H9 (cell line): ENCODE data around the gene KY. TPM values are rescaled to one million over a fixed set of nuclear protein-coding genes. Genes with fewer than 3 reads are reported as not detected.

ENCODE experiments used
- DNase-seq: peaks from one replicate; pipeline ENCODE4 v3.0.0-alpha.2; 2017
- H2AFZ ChIP-seq: one replicate; pipeline ENCODE4 v1.6.1; 2013; ENCODE audit warnings: mild to moderate bottlenecking, low read length, control low read depth, moderate library complexity
- H2AK5ac ChIP-seq: 2 replicates; pipeline ENCODE4 v1.6.1; 2013; ENCODE audit warnings: low read length, control low read depth, mixed read lengths; ENCODE audit not compliant: insufficient read length
- H2BK120ac ChIP-seq: one replicate; pipeline ENCODE4 v1.6.1; 2013; ENCODE audit warnings: low read depth, mild to moderate bottlenecking, low read length, control low read depth, inconsistent platforms; ENCODE audit not compliant: poor library complexity, severe bottlenecking
- H2BK12ac ChIP-seq: 2 replicates; pipeline ENCODE4 v1.6.1; 2013; ENCODE audit warnings: low read length, control low read depth, mixed read lengths, low read depth; ENCODE audit not compliant: insufficient read length
- H2BK15ac ChIP-seq: 2 replicates; pipeline ENCODE4 v1.6.1; 2013; ENCODE audit warnings: low read depth, low read length, control low read depth
- H2BK20ac ChIP-seq: one replicate; pipeline ENCODE4 v1.6.1; 2013; ENCODE audit warnings: low read depth, mild to moderate bottlenecking, low read length, control low read depth, inconsistent platforms; ENCODE audit not compliant: poor library complexity, severe bottlenecking
- H2BK5ac ChIP-seq: 2 replicates; pipeline ENCODE4 v1.6.1; 2013; ENCODE audit warnings: low read length, control low read depth, mixed read lengths; ENCODE audit not compliant: insufficient read length
- H3K14ac ChIP-seq: 2 replicates; pipeline ENCODE4 v1.6.1; 2013; ENCODE audit warnings: low read length, control low read depth; ENCODE audit not compliant: insufficient read depth
- H3K18ac ChIP-seq: 2 replicates; pipeline ENCODE4 v1.6.1; 2013; ENCODE audit warnings: low read depth, mild to moderate bottlenecking, mixed read lengths, low read length, control low read depth; ENCODE audit not compliant: insufficient read length
- H3K23ac ChIP-seq: 2 replicates; pipeline ENCODE4 v1.6.1; 2013; ENCODE audit warnings: low read length, control low read depth, mixed read lengths, low read depth; ENCODE audit not compliant: insufficient read length
- H3K23me2 ChIP-seq: 2 replicates; pipeline ENCODE4 v1.6.1; 2013; ENCODE audit warnings: low read depth, mild to moderate bottlenecking, mixed read lengths, low read length, control low read depth; ENCODE audit not compliant: insufficient read length, poor library complexity, severe bottlenecking
- H3K27ac ChIP-seq: 2 replicates; pipeline ENCODE4 v1.5.1; 2013; ENCODE audit warnings: low read length, control low read depth, mixed read lengths, low read depth; ENCODE audit not compliant: insufficient read length
- H3K27me3 ChIP-seq: 2 replicates; pipeline ENCODE4 v1.6.1; 2013; ENCODE audit warnings: low read length, control low read depth, inconsistent platforms; ENCODE audit not compliant: insufficient read depth
- H3K4ac ChIP-seq: 2 replicates; pipeline ENCODE4 v1.6.1; 2013; ENCODE audit warnings: low read depth, mild to moderate bottlenecking, control low read depth, inconsistent platforms, low read length, moderate library complexity
- H3K4me1 ChIP-seq: 2 replicates; pipeline ENCODE4 v1.6.1; 2013; ENCODE audit warnings: low read length, control low read depth, inconsistent platforms; ENCODE audit not compliant: insufficient read depth
- H3K4me2 ChIP-seq: 2 replicates; pipeline ENCODE4 v1.6.1; 2013; ENCODE audit warnings: low read length, control low read depth, mixed read lengths; ENCODE audit not compliant: insufficient read length, insufficient read depth
- H3K56ac ChIP-seq: 2 replicates; pipeline ENCODE4 v1.6.1; 2013; ENCODE audit warnings: low read depth, mild to moderate bottlenecking, mixed read lengths, low read length, control low read depth; ENCODE audit not compliant: insufficient read length
- H3K79me1 ChIP-seq: 2 replicates; pipeline ENCODE4 v1.6.1; 2013; ENCODE audit warnings: low read depth, mild to moderate bottlenecking, moderate library complexity, low read length, control low read depth, inconsistent platforms; ENCODE audit not compliant: insufficient read depth, poor library complexity, severe bottlenecking
- H3K79me2 ChIP-seq: 2 replicates; pipeline ENCODE4 v1.6.1; 2013; ENCODE audit warnings: low read length, control low read depth, inconsistent platforms; ENCODE audit not compliant: insufficient read depth
- H3K9ac ChIP-seq: 2 replicates; pipeline ENCODE4 v1.6.1; 2013; ENCODE audit warnings: low read length, control low read depth, mixed read lengths; ENCODE audit not compliant: insufficient read length; ENCODE audit errors: extremely low read depth
- H3K9me3 ChIP-seq: one replicate; pipeline ENCODE4 v1.6.1; 2013; ENCODE audit warnings: low read depth, low read length, inconsistent platforms; ENCODE audit not compliant: control insufficient read depth
- H3T11ph ChIP-seq: one replicate; pipeline ENCODE4 v1.6.1; 2013; ENCODE audit warnings: mild to moderate bottlenecking, low read length, control low read depth, inconsistent platforms
- H4K20me1 ChIP-seq: one replicate; pipeline ENCODE4 v1.6.1; 2013; ENCODE audit not compliant: control insufficient read depth, insufficient read length, insufficient read depth
- H4K5ac ChIP-seq: 2 replicates; pipeline ENCODE4 v1.6.1; 2013; ENCODE audit warnings: low read depth, mild to moderate bottlenecking, mixed read lengths, low read length, control low read depth; ENCODE audit not compliant: insufficient read length
- H4K8ac ChIP-seq: replicated peaks from 2 replicates; pipeline ENCODE4 v1.6.1; 2013; ENCODE audit warnings: low read length, control low read depth, mixed read lengths, low read depth; ENCODE audit not compliant: insufficient read length
- H4K91ac ChIP-seq: 2 replicates; pipeline ENCODE4 v1.6.1; 2013; ENCODE audit warnings: low read depth, mild to moderate bottlenecking, moderate library complexity, mixed read lengths, low read length, control low read depth; ENCODE audit not compliant: insufficient read length
- H3K27ac Mint-ChIP-seq, 3 experiments: 2 replicates in 2 of 3; 3 replicates in 1 of 3; pipeline ENCODE4 v1.8.0; 2020 to 2021; ENCODE audit warnings: mixed read lengths in 3 of 3, mild to moderate bottlenecking in 1 of 3, moderate library complexity in 1 of 3
- H3K27me3 Mint-ChIP-seq: 2 replicates; pipeline ENCODE4 v1.8.0; 2021; ENCODE audit warnings: low read depth, mild to moderate bottlenecking, moderate library complexity, mixed read lengths
- H3K36me3 Mint-ChIP-seq, 3 experiments: 2 replicates in 2 of 3; 3 replicates in 1 of 3; pipeline ENCODE4 v1.8.0; 2020 to 2021; ENCODE audit warnings: low read depth in 3 of 3, mixed read lengths in 3 of 3; ENCODE audit not compliant: insufficient read depth in 1 of 3
- H3K4me1 Mint-ChIP-seq, 2 experiments: 2 replicates each; pipeline ENCODE4 v1.8.0; 2020; ENCODE audit warnings: mixed read lengths in 2 of 2
- H3K4me3 Mint-ChIP-seq, 2 experiments: 2 replicates in 1 of 2; 3 replicates in 1 of 2; pipeline ENCODE4 v1.8.0; 2020 to 2021; ENCODE audit warnings: mild to moderate bottlenecking in 2 of 2, mixed read lengths in 2 of 2, moderate library complexity in 1 of 2
- H3K9me3 Mint-ChIP-seq, 2 experiments: 2 replicates in 1 of 2; 3 replicates in 1 of 2; pipeline ENCODE4 v1.8.0; 2020; ENCODE audit warnings: mild to moderate bottlenecking in 2 of 2, mixed read lengths in 2 of 2, moderate library complexity in 1 of 2
- CTCF ChIP-seq: fragments of 200-600 bp; sonication (generic); conservative IDR thresholded peaks from 3 replicates; pipeline ENCODE4 v1.8.0; 2021; ENCODE audit warnings: antibody characterized with exemption, mild to moderate bottlenecking
- WGBS: extraction: QIAGEN DNeasy Blood & Tissue Kit; methylation state at CpG from one replicate; pipeline ENCODE4 v1.1.7; 2013; ENCODE audit warnings: missing lambda C conversion rate, low lambda C conversion rate, mixed read lengths; ENCODE audit not compliant: insufficient read length; ENCODE audit errors: extremely low coverage; 5-methylcytosine and 5-hydroxymethylcytosine counted together
- total RNA-seq: library from RNA; stranded (reverse); gene quantifications from 2 replicates; pipeline ENCODE4 v1.2.1, GENCODE V29; 2021

Gene KY
- total RNA-seq, 1 experiment from 2014 or later = not detected

- H3K4me3 Mint-ChIP-seq = no peak overlapping the region
- no peak overlapping the region for H2BK12ac ChIP-seq
- no peak overlapping the region for H2BK20ac ChIP-seq
- no peak for DNase-seq
- no peak overlapping the region for H2BK15ac ChIP-seq
- H4K5ac ChIP-seq = no peak overlapping the region
- no peak overlapping the region for H3K9ac ChIP-seq
- no peaks in the 10 kb centered on the region for H3K79me2 ChIP-seq
- H3K23ac ChIP-seq = no peak overlapping the region
- peaks cover 0 to 3% of the 10 kb centered on the region in 2 experiments; a peak in 1 of 4 replicates for H3K4me1 Mint-ChIP-seq
- no CpG with 5 or more reads among the region's 3 CpGs for WGBS
- H2BK5ac ChIP-seq = no peak overlapping the region
- no peaks in the 10 kb centered on the region for H4K20me1 ChIP-seq
- H3K27ac ChIP-seq = no peak overlapping the region
- H3K27ac Mint-ChIP-seq = no peak overlapping the region
- no peak overlapping the region for H4K91ac ChIP-seq
- H3K18ac ChIP-seq = no peak overlapping the region
- H3T11ph ChIP-seq = no peak overlapping the region
- no peaks in the 10 kb centered on the region for H3K27me3 ChIP-seq
- H3K4me1 ChIP-seq = no peaks in the 10 kb centered on the region
- H3K9me3 ChIP-seq = no peaks in the 10 kb centered on the region
- no peaks in the 10 kb centered on the region; a peak in 1 of 7 replicates for H3K36me3 Mint-ChIP-seq
- H3K4me2 ChIP-seq = no peak overlapping the region
- no peak overlapping the region for H4K8ac ChIP-seq
- TF ChIP-seq CTCF = no peak
- no peak overlapping the region for H3K14ac ChIP-seq
- H3K23me2 ChIP-seq = no peaks in the 10 kb centered on the region
- no peak overlapping the region for H3K4ac ChIP-seq
- H2AK5ac ChIP-seq = no peak overlapping the region
- no peak overlapping the region for H3K56ac ChIP-seq
- no peak overlapping the region for H2BK120ac ChIP-seq
- H3K79me1 ChIP-seq = no peaks in the 10 kb centered on the region
- H3K9me3 Mint-ChIP-seq = peaks cover 2 to 4% of the 10 kb centered on the region in 2 experiments; a peak in 3 of 5 replicates
- no peak overlapping the region for H2AFZ ChIP-seq
- H3K27me3 Mint-ChIP-seq = peaks cover 61% of the 10 kb centered on the region
These were observed 17.1 kb upstream of the KY start for GRCh38 chr3:134667956-134668355.
